A673 (cell line): Measurements from ENCODE around the gene ZNF488.

Source experiments
- EZH2 ChIP-seq: fragments of 200-600 bp; sonication (generic); IDR thresholded peaks from 2 replicates; pipeline ENCODE4 v1.6.1; 2017; ENCODE audit warnings: borderline replicate concordance, low read depth, mild to moderate bottlenecking, mixed read lengths, antibody characterized with exemption, low read length; ENCODE audit not compliant: poor library complexity, severe bottlenecking
- TF ChIP-seq, protein P1 (sequence below): fragments of 300-800, 200-600 bp; sonication (generic); conservative IDR thresholded peaks from 2 replicates; pipeline ENCODE4 v1.5.1; 2017; ENCODE audit warnings: low read depth, mild to moderate bottlenecking, antibody characterized with exemption, low read length, moderate library complexity, mixed read lengths

DNA sequence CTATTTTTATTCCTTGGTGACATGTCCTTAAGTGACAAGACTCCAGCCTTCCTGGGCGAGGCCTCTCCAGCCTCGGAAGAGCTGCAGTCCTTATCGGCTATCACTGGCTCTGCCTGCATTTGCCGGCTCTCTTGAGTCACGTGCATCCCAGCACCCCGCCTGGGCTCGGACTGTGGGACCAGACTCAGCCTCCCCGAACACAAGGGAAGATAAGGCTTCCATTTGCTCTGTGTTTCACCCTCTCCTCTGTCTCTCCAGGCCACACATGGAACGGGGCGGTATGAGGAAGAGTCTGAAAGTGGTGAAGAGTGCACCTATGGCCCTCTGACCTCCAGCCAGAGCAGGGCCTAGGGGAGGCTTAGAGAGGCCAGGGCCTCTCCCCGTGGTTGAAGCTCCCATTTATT, 57.2 kb downstream of the ZNF488 start:
- TF ChIP-seq, protein P1, sequence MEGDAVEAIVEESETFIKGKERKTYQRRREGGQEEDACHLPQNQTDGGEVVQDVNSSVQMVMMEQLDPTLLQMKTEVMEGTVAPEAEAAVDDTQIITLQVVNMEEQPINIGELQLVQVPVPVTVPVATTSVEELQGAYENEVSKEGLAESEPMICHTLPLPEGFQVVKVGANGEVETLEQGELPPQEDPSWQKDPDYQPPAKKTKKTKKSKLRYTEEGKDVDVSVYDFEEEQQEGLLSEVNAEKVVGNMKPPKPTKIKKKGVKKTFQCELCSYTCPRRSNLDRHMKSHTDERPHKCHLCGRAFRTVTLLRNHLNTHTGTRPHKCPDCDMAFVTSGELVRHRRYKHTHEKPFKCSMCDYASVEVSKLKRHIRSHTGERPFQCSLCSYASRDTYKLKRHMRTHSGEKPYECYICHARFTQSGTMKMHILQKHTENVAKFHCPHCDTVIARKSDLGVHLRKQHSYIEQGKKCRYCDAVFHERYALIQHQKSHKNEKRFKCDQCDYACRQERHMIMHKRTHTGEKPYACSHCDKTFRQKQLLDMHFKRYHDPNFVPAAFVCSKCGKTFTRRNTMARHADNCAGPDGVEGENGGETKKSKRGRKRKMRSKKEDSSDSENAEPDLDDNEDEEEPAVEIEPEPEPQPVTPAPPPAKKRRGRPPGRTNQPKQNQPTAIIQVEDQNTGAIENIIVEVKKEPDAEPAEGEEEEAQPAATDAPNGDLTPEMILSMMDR = no peak
- TF ChIP-seq EZH2 = no peak
